Measurements from ENCODE around the gene NRXN3.

- TF ChIP-seq EZH2 (IDR thresholded peaks at IDR 0.05; ENCODE audit: low read depth): no peak
- TF ChIP-seq, protein P1, sequence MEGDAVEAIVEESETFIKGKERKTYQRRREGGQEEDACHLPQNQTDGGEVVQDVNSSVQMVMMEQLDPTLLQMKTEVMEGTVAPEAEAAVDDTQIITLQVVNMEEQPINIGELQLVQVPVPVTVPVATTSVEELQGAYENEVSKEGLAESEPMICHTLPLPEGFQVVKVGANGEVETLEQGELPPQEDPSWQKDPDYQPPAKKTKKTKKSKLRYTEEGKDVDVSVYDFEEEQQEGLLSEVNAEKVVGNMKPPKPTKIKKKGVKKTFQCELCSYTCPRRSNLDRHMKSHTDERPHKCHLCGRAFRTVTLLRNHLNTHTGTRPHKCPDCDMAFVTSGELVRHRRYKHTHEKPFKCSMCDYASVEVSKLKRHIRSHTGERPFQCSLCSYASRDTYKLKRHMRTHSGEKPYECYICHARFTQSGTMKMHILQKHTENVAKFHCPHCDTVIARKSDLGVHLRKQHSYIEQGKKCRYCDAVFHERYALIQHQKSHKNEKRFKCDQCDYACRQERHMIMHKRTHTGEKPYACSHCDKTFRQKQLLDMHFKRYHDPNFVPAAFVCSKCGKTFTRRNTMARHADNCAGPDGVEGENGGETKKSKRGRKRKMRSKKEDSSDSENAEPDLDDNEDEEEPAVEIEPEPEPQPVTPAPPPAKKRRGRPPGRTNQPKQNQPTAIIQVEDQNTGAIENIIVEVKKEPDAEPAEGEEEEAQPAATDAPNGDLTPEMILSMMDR (conservative IDR thresholded peaks at IDR 0.05): no peak
These were observed 1108.8 kb downstream of the NRXN3 start for GRCh38 chr14:79278798-79279644.

All from PC-9 (cell line).